ENCODE data around the gene BEND6. TPM values are rescaled to one million over a fixed set of nuclear protein-coding genes. Genes with fewer than 3 reads are reported as not detected.
A peak's percentile ranks its signal among the peaks of the same experiment; 100 is the strongest.
"Not testable (repeated sequence)": the region's sequence is repeated elsewhere in the genome, so short reads cannot be mapped to it uniquely, and the experiment has no call there.

Gene BEND6
- polyA plus RNA-seq, 3 donors, result not detected

- peaks cover 17% of the 10 kb centered on the region for H3K4me1 Mint-ChIP-seq
- Histone ChIP-seq H3K9me3 (replicated peaks in 1 of 2; ENCODE audit: control insufficient read depth in 1 of 2, insufficient read depth in 1 of 2, low read length in 2 of 2) (no peaks in the 10 kb centered on the region), H4K20me1 (ENCODE audit: insufficient read depth, low read length) (peaks cover under 1% of the 10 kb centered on the region), H3K36me3 (replicated peaks in 1 of 2; ENCODE audit: control insufficient read depth in 1 of 2, insufficient read depth in 2 of 2, low read length in 2 of 2) (peaks cover 0 to under 1% of the 10 kb centered on the region in 2 donors), H3K4me3 (replicated peaks in 1 of 3; ENCODE audit: low read depth in 2 of 3, low read length in 3 of 3) (no peak overlapping the region), H3K27me3 (ENCODE audit: control insufficient read depth in 2 of 2, insufficient read depth in 2 of 2, low read length in 2 of 2) (no peaks in the 10 kb centered on the region), H3K9ac (ENCODE audit: insufficient read depth, low read length, poor library complexity, severe bottlenecking) (no peak overlapping the region), H3K79me2 (ENCODE audit: insufficient read depth, low read length) (peaks cover 18% of the 10 kb centered on the region), H2AFZ (ENCODE audit: insufficient read depth, low read depth, low read length, poor library complexity, severe bottlenecking) (no peak overlapping the region), H3K4me2 (replicated peaks; ENCODE audit: extremely low read depth, low read length, poor library complexity, severe bottlenecking) (no peak overlapping the region), H3K27ac (ENCODE audit: low read depth in 1 of 2, low read length in 2 of 2) (no peak overlapping the region), H3K4me1 (ENCODE audit: control insufficient read depth in 1 of 2, insufficient read depth in 2 of 2, low read length in 2 of 2) (peaks cover 4 to 13% of the 10 kb centered on the region in 2 donors)
- H3K9me3 Mint-ChIP-seq, result peaks cover 0 to 5% (median 0%) of the 10 kb centered on the region in 7 donors
- DNase-seq, result no peak
- no peak overlapping the region for H3K4me3 Mint-ChIP-seq
- no peak for TF ChIP-seq CTCF (IDR thresholded peaks at IDR 0.05)
- H3K27ac Mint-ChIP-seq, result no peak overlapping the region
- intact Hi-C loops (cut with micrococcal nuclease), result no loop called here
- peaks cover 4 to 8% of the 10 kb centered on the region in 2 donors for H3K36me3 Mint-ChIP-seq
- no CpG with 5 or more reads among the region's 2 CpGs for WGBS (ENCODE audit: insufficient coverage)
- peaks cover 10 to 15% (median 13%) of the 10 kb centered on the region in 3 donors for H3K27me3 Mint-ChIP-seq (ENCODE audit: low read depth in 3 of 3)
Observed at GRCh38 chr6:57044568-57044967, 89.7 kb downstream of the BEND6 start.

GRCh38 chr6:57046332-57047256, 91.7 kb downstream of the BEND6 start, which contains the start of gene KIAA1586:
Gene KIAA1586 (plus strand): TSS chr6:57046693. CDS start chr6:57046756, 63 bp downstream.
- peaks cover 24% of the 10 kb centered on the region in 2 donors for H3K36me3 Mint-ChIP-seq
- peak within 1 kb of the TSS in 6 of 7 donors; percentile 18 to 90 (median 76) for H3K27ac Mint-ChIP-seq
- H3K4me1 ChIP-seq (ENCODE audit: control insufficient read depth in 1 of 2, insufficient read depth in 2 of 2, low read length in 2 of 2), result peaks cover 4 to 13% of the 10 kb centered on the region in 2 donors
- 0% methylated on average over 31 of the region's 78 CpGs for WGBS (ENCODE audit: insufficient coverage)
- H3K27ac ChIP-seq (ENCODE audit: low read depth in 1 of 2, low read length in 2 of 2), result peak within 1 kb of the TSS in 1 of 2 donors; percentile 42
- intact Hi-C loops (cut with micrococcal nuclease); H3K27me3 ChIP-seq (ENCODE audit: control insufficient read depth in 2 of 2, insufficient read depth in 2 of 2, low read length in 2 of 2); H3K9me3 Mint-ChIP-seq; H4K20me1 ChIP-seq (ENCODE audit: insufficient read depth, low read length); H3K9me3 ChIP-seq (replicated peaks in 1 of 2; ENCODE audit: control insufficient read depth in 1 of 2, insufficient read depth in 1 of 2, low read length in 2 of 2): not testable (repeated sequence)
- H3K4me3 ChIP-seq (replicated peaks in 1 of 3; ENCODE audit: low read depth in 2 of 3, low read length in 3 of 3), result peak within 1 kb of the TSS; percentile 28 to 76 (median 67)
- H3K4me3 Mint-ChIP-seq, result peak within 1 kb of the TSS; percentile 90 to 92
- H3K9ac ChIP-seq (ENCODE audit: insufficient read depth, low read length, poor library complexity, severe bottlenecking), result peak within 1 kb of the TSS; percentile 53
- H2AFZ ChIP-seq (ENCODE audit: insufficient read depth, low read depth, low read length, poor library complexity, severe bottlenecking), result peak within 1 kb of the TSS; percentile 76
- H3K27me3 Mint-ChIP-seq (ENCODE audit: low read depth in 3 of 3), result peaks cover 10 to 15% (median 13%) of the 10 kb centered on the region in 3 donors
- peaks cover 7 to 20% of the 10 kb centered on the region in 2 donors for H3K36me3 ChIP-seq (replicated peaks in 1 of 2; ENCODE audit: control insufficient read depth in 1 of 2, insufficient read depth in 2 of 2, low read length in 2 of 2)
- H3K4me1 Mint-ChIP-seq, result peaks cover 21% of the 10 kb centered on the region
- peaks cover 30% of the 10 kb centered on the region for H3K79me2 ChIP-seq (ENCODE audit: insufficient read depth, low read length)
- peak; percentile 50 to 59 (median 51) for DNase-seq
- peak within 1 kb of the TSS; percentile 72 for H3K4me2 ChIP-seq (replicated peaks; ENCODE audit: extremely low read depth, low read length, poor library complexity, severe bottlenecking)

GRCh38 chr6:57047257-57047585, 92.3 kb downstream of the BEND6 start:
- H3K27me3 ChIP-seq (ENCODE audit: control insufficient read depth in 2 of 2, insufficient read depth in 2 of 2, low read length in 2 of 2); H3K4me2 ChIP-seq (replicated peaks; ENCODE audit: extremely low read depth, low read length, poor library complexity, severe bottlenecking); H2AFZ ChIP-seq (ENCODE audit: insufficient read depth, low read depth, low read length, poor library complexity, severe bottlenecking); H3K4me3 Mint-ChIP-seq; H3K9me3 Mint-ChIP-seq; H3K27ac Mint-ChIP-seq; H3K27ac ChIP-seq (ENCODE audit: low read depth in 1 of 2, low read length in 2 of 2); intact Hi-C loops (cut with micrococcal nuclease); DNase-seq; H3K9me3 ChIP-seq (replicated peaks in 1 of 2; ENCODE audit: control insufficient read depth in 1 of 2, insufficient read depth in 1 of 2, low read length in 2 of 2); H4K20me1 ChIP-seq (ENCODE audit: insufficient read depth, low read length); H3K9ac ChIP-seq (ENCODE audit: insufficient read depth, low read length, poor library complexity, severe bottlenecking); H3K4me3 ChIP-seq (replicated peaks in 1 of 3; ENCODE audit: low read depth in 2 of 3, low read length in 3 of 3): not testable (repeated sequence)
- Histone ChIP-seq H3K79me2 (ENCODE audit: insufficient read depth, low read length) (peaks cover 30% of the 10 kb centered on the region), H3K36me3 (replicated peaks in 1 of 2; ENCODE audit: control insufficient read depth in 1 of 2, insufficient read depth in 2 of 2, low read length in 2 of 2) (peaks cover 11 to 27% of the 10 kb centered on the region in 2 donors), H3K4me1 (ENCODE audit: control insufficient read depth in 1 of 2, insufficient read depth in 2 of 2, low read length in 2 of 2) (peaks cover 4 to 13% of the 10 kb centered on the region in 2 donors)
- no CpG with 5 or more reads among the region's 5 CpGs for WGBS (ENCODE audit: insufficient coverage)
- Mint-ChIP-seq H3K4me1 (peaks cover 21% of the 10 kb centered on the region), H3K36me3 (peaks cover 26 to 28% of the 10 kb centered on the region in 2 donors), H3K27me3 (ENCODE audit: low read depth in 3 of 3) (peaks cover 10 to 15% (median 12%) of the 10 kb centered on the region in 3 donors)
